ENCODE measurements around the gene CCPG1.

GRCh38 chr15:55401786-55402246 is 6.3 kb downstream of the CCPG1 start:
- TF ChIP-seq CTCF (IDR thresholded peaks at IDR 0.05; ENCODE audit: poor library complexity, severe bottlenecking) (no peak), EP300 (conservative IDR thresholded peaks at IDR 0.05; ENCODE audit: poor library complexity, severe bottlenecking) (no peak), TAF1 (IDR thresholded peaks at IDR 0.05; ENCODE audit: low read depth) (no peak), EZH2 (IDR thresholded peaks at IDR 0.05; ENCODE audit: borderline replicate concordance, insufficient read depth, low read length, poor library complexity, severe bottlenecking) (no peak), RAD21 (conservative IDR thresholded peaks at IDR 0.05) (no peak), SMC3 (conservative IDR thresholded peaks at IDR 0.05; ENCODE audit: poor library complexity) (no peak), POLR2AphosphoS5 (IDR thresholded peaks at IDR 0.05) (no peak), REST (IDR thresholded peaks at IDR 0.05; ENCODE audit: borderline replicate concordance) (no peak), MXI1 (conservative IDR thresholded peaks at IDR 0.05; ENCODE audit: poor library complexity, severe bottlenecking) (no peak)
